Neural cell (in vitro differentiated cells): ENCODE results near the gene CFAP68. TPM values are rescaled to one million over a fixed set of nuclear protein-coding genes. Genes with fewer than 3 reads are reported as not detected.

Source experiments
- H2AFZ ChIP-seq: fragments of 200-600, 300-800 bp; sonication (generic), shearing (Covaris generic); 2 replicates; pipeline ENCODE4 v1.6.0; 2014; ENCODE audit warnings: low read depth, mild to moderate bottlenecking, antibody characterized with exemption, low read length, moderate library complexity
- H3F3A ChIP-seq: fragments of 200-600 bp; shearing (Covaris generic); 2 replicates; pipeline ENCODE4 v1.6.1; 2016; ENCODE audit warnings: mild to moderate bottlenecking, moderate library complexity, mixed read lengths, antibody characterized with exemption, low read length; ENCODE audit not compliant: insufficient read depth, poor library complexity, severe bottlenecking
- H3K27ac ChIP-seq: fragments of 200-600, 300-800 bp; sonication (generic), shearing (Covaris generic); 2 replicates; pipeline ENCODE4 v1.5.1; 2014; ENCODE audit warnings: mild to moderate bottlenecking, low read length, moderate library complexity
- H3K27me3 ChIP-seq: fragments of 300-800, 200-600 bp; sonication (generic), shearing (Covaris generic); 2 replicates; pipeline ENCODE4 v1.6.0; 2014; ENCODE audit warnings: mild to moderate bottlenecking, low read depth, low read length, moderate library complexity; ENCODE audit not compliant: insufficient read depth
- H3K36me3 ChIP-seq: fragments of 300-800, 200-600 bp; sonication (generic), shearing (Covaris generic); 2 replicates; pipeline ENCODE4 v1.5.1; 2014; ENCODE audit warnings: mild to moderate bottlenecking, antibody characterized with exemption, low read length, moderate library complexity; ENCODE audit not compliant: insufficient read depth
- H3K4me2 ChIP-seq: fragments of 300-800, 200-600 bp; sonication (generic), shearing (Covaris generic); 2 replicates; pipeline ENCODE4 v1.6.0; 2014; ENCODE audit warnings: mild to moderate bottlenecking, low read length
- H3K4me3 ChIP-seq: fragments of 300-800, 200-600 bp; sonication (generic), shearing (Covaris generic); 2 replicates; pipeline ENCODE4 v1.5.1; 2014; ENCODE audit warnings: mild to moderate bottlenecking, low read length, moderate library complexity
- H3K79me2 ChIP-seq: fragments of 200-600 bp; shearing (Covaris generic); replicated peaks from 2 replicates; pipeline ENCODE4 v1.6.0; 2014; ENCODE audit warnings: mild to moderate bottlenecking, low read length, moderate library complexity; ENCODE audit not compliant: insufficient read depth
- H3K9ac ChIP-seq: fragments of 300-800, 200-600 bp; sonication (generic), shearing (Covaris generic); 2 replicates; pipeline ENCODE4 v1.6.1; 2016; ENCODE audit warnings: mild to moderate bottlenecking, low read length, mixed read lengths
- H3K9me2 ChIP-seq: fragments of 200-600 bp; shearing (Covaris generic); 2 replicates; pipeline ENCODE4 v1.6.1; 2016; ENCODE audit warnings: mild to moderate bottlenecking, low read length, mixed read lengths; ENCODE audit not compliant: insufficient read depth
- H3K9me3 ChIP-seq: fragments of 200-600, 300-800 bp; sonication (generic), shearing (Covaris generic); 2 replicates; pipeline ENCODE4 v1.6.1; 2016; ENCODE audit warnings: mild to moderate bottlenecking, mixed run types, low read length, moderate library complexity, mixed read lengths
- H4K20me1 ChIP-seq: fragments of 200-600 bp; shearing (Covaris generic); 2 replicates; pipeline ENCODE4 v1.6.1; 2016; ENCODE audit warnings: mild to moderate bottlenecking, mixed run types; ENCODE audit not compliant: insufficient read depth
- CTCF ChIP-seq: fragments of 450-650 bp; IDR thresholded peaks from 2 replicates; pipeline ENCODE4 v1.5.1; 2014; ENCODE audit warnings: antibody characterized with exemption, mild to moderate bottlenecking, moderate library complexity; ENCODE audit not compliant: poor library complexity, severe bottlenecking
- EP300 ChIP-seq: fragments of 450-650 bp; conservative IDR thresholded peaks from 2 replicates; pipeline ENCODE4 v1.6.1; 2014; ENCODE audit warnings: antibody characterized with exemption, mild to moderate bottlenecking, moderate library complexity; ENCODE audit not compliant: poor library complexity, severe bottlenecking
- EZH2 ChIP-seq: fragments of 200-600, 300-800 bp; shearing (Covaris generic), sonication (generic); IDR thresholded peaks from 2 replicates; pipeline ENCODE4 v1.6.1; 2014; ENCODE audit warnings: antibody characterized with exemption, low read length, borderline replicate concordance, mild to moderate bottlenecking; ENCODE audit not compliant: insufficient read depth, poor library complexity, severe bottlenecking
- MXI1 ChIP-seq: fragments of 450-650 bp; conservative IDR thresholded peaks from 2 replicates; pipeline ENCODE4 v1.6.1; 2014; ENCODE audit warnings: antibody characterized with exemption, mild to moderate bottlenecking; ENCODE audit not compliant: poor library complexity, severe bottlenecking
- POLR2AphosphoS5 ChIP-seq: IDR thresholded peaks from 2 replicates; pipeline ENCODE4 v1.6.1; 2012
- RAD21 ChIP-seq: fragments of 450-650 bp; conservative IDR thresholded peaks from 2 replicates; pipeline ENCODE4 v1.6.1; 2014; ENCODE audit warnings: antibody characterized with exemption, mild to moderate bottlenecking, moderate library complexity
- REST ChIP-seq: IDR thresholded peaks from 2 replicates; pipeline ENCODE4 v1.6.1; 2012; ENCODE audit warnings: borderline replicate concordance
- SMC3 ChIP-seq: fragments of 450-650 bp; conservative IDR thresholded peaks from 2 replicates; pipeline ENCODE4 v1.6.1; 2014; ENCODE audit warnings: antibody characterized with exemption, mild to moderate bottlenecking, moderate library complexity; ENCODE audit not compliant: poor library complexity
- TAF1 ChIP-seq: IDR thresholded peaks from 2 replicates; pipeline ENCODE4 v1.6.1; 2012; ENCODE audit warnings: low read depth
- polyA plus RNA-seq: library from polyadenylated mRNA; depleted of rRNA; stranded (reverse); fragments of >200 nt; gene quantifications from 2 replicates; pipeline ENCODE4 v1.2.3, GENCODE V29; 2014

CFAP68 gene
- polyA plus RNA-seq, 1 donor from 2014 or later = 28.1 TPM

- Histone ChIP-seq H2AFZ (no peak overlapping the region), H3K9me2 (no peaks in the 10 kb centered on the region), H3K9me3 (no peaks in the 10 kb centered on the region), H3K4me2 (no peak overlapping the region), H3F3A (no peaks in the 10 kb centered on the region), H3K36me3 (no peaks in the 10 kb centered on the region), H3K4me3 (no peak overlapping the region), H3K79me2 (no peaks in the 10 kb centered on the region), H3K27ac (no peak overlapping the region), H3K27me3 (no peaks in the 10 kb centered on the region), H3K9ac (no peak overlapping the region), H4K20me1 (no peaks in the 10 kb centered on the region)
- TF ChIP-seq EP300 = no peak
- no peak for TF ChIP-seq SMC3
- TF ChIP-seq CTCF = no peak
- no peak for TF ChIP-seq RAD21
- no peak for TF ChIP-seq MXI1
- no peak for TF ChIP-seq TAF1
Observed at GRCh38 chr11:111836162-111836561, 43.2 kb upstream of the CFAP68 start.

GRCh38 chr11:111836721-111837120 lies 42.6 kb upstream of the CFAP68 start:
- H3K9me3 ChIP-seq = no peaks in the 10 kb centered on the region
- TF ChIP-seq RAD21 = no peak
- no peak for TF ChIP-seq TAF1
- no peak for TF ChIP-seq MXI1
- TF ChIP-seq SMC3 = no peak
- no peak overlapping the region for H3K4me2 ChIP-seq
- H3K36me3 ChIP-seq = no peaks in the 10 kb centered on the region
- H3K27ac ChIP-seq = no peak overlapping the region
- no peak overlapping the region for H3K9ac ChIP-seq
- no peaks in the 10 kb centered on the region for H3K79me2 ChIP-seq
- no peaks in the 10 kb centered on the region for H3K9me2 ChIP-seq
- H3K27me3 ChIP-seq = no peaks in the 10 kb centered on the region
- no peak overlapping the region for H3K4me3 ChIP-seq
- no peaks in the 10 kb centered on the region for H4K20me1 ChIP-seq
- no peaks in the 10 kb centered on the region for H3F3A ChIP-seq
- no peak overlapping the region for H2AFZ ChIP-seq

- Histone ChIP-seq H3K4me2 (no peak overlapping the region), H3K36me3 (no peaks in the 10 kb centered on the region), H4K20me1 (no peaks in the 10 kb centered on the region), H3K27ac (no peak overlapping the region), H3K9ac (no peak overlapping the region), H3F3A (no peaks in the 10 kb centered on the region), H3K9me2 (no peaks in the 10 kb centered on the region), H3K4me3 (no peak overlapping the region), H3K79me2 (no peaks in the 10 kb centered on the region), H2AFZ (no peak overlapping the region), H3K27me3 (no peaks in the 10 kb centered on the region), H3K9me3 (no peaks in the 10 kb centered on the region)
- TF ChIP-seq TAF1 (no peak), RAD21 (no peak), EZH2 (no peak), EP300 (no peak)
Observed at GRCh38 chr11:111837366-111837891, 41.9 kb upstream of the CFAP68 start.

- H2AFZ ChIP-seq = no peak overlapping the region
- no peaks in the 10 kb centered on the region for H3F3A ChIP-seq
- H3K9me3 ChIP-seq = no peaks in the 10 kb centered on the region
- H3K36me3 ChIP-seq = no peaks in the 10 kb centered on the region
- H4K20me1 ChIP-seq = no peaks in the 10 kb centered on the region
- no peaks in the 10 kb centered on the region for H3K9me2 ChIP-seq
- H3K79me2 ChIP-seq = no peaks in the 10 kb centered on the region
- H3K27me3 ChIP-seq = no peaks in the 10 kb centered on the region
- no peak overlapping the region for H3K27ac ChIP-seq
- no peak overlapping the region for H3K4me3 ChIP-seq
- H3K9ac ChIP-seq = no peak overlapping the region
- TF ChIP-seq SMC3 = no peak
- TF ChIP-seq REST = no peak
- no peak for TF ChIP-seq MXI1
- TF ChIP-seq EP300 = no peak
- TF ChIP-seq POLR2AphosphoS5 = no peak
- no peak for TF ChIP-seq CTCF
- no peak for TF ChIP-seq EZH2
- TF ChIP-seq TAF1 = no peak
- no peak for TF ChIP-seq RAD21
- no peak overlapping the region for H3K4me2 ChIP-seq
Observed at GRCh38 chr11:111838054-111838453, 41.3 kb upstream of the CFAP68 start.
